HFFc6 (cell line): ENCODE results near the gene ABLIM1. TPM values are rescaled to one million over a fixed set of nuclear protein-coding genes. Genes with fewer than 3 reads are reported as not detected.

ENCODE experiments used
- DNase-seq: peaks from one replicate; pipeline ENCODE4 v3.0.0-alpha.2; 2018
- H3K27ac Mint-ChIP-seq: 2 replicates; pipeline ENCODE4 v1.8.0; 2020; ENCODE audit warnings: mild to moderate bottlenecking, mixed read lengths
- H3K27me3 Mint-ChIP-seq: 2 replicates; pipeline ENCODE4 v1.8.0; 2021; ENCODE audit warnings: mild to moderate bottlenecking, moderate library complexity, mixed read lengths; ENCODE audit not compliant: insufficient read depth
- H3K36me3 Mint-ChIP-seq: 2 replicates; pipeline ENCODE4 v1.8.0; 2021; ENCODE audit warnings: low read depth, mixed read lengths
- H3K4me1 Mint-ChIP-seq: 2 replicates; pipeline ENCODE4 v1.8.0; 2020; ENCODE audit warnings: low read depth, mixed read lengths
- H3K4me3 Mint-ChIP-seq: 2 replicates; pipeline ENCODE4 v1.8.0; 2020; ENCODE audit warnings: mild to moderate bottlenecking, moderate library complexity, mixed read lengths
- H3K9me3 Mint-ChIP-seq: 2 replicates; pipeline ENCODE4 v1.8.0; 2020; ENCODE audit warnings: mild to moderate bottlenecking, mixed read lengths
- CTCF ChIP-seq: fragments of 200-600 bp; sonication (generic); IDR thresholded peaks from 2 replicates; pipeline ENCODE4 v1.5.0; 2021; ENCODE audit warnings: antibody characterized with exemption, mild to moderate bottlenecking
- total RNA-seq, 6 experiments: library from RNA; stranded (reverse); fragmentation: NEBNext Ultra II Directional; extraction: Animal tissue kit (Norgen Biotek cat#: 25700); gene quantifications; 2 replicates in 1 of 6; 3 replicates in 5 of 6; pipeline ENCODE4 v1.2.3, GENCODE V29; 2021

The ABLIM1 gene
- total RNA-seq, 6 experiments from 2014 or later: 8.0 to 14.6 (median 8.7) TPM

GRCh38 chr10:114647545-114648138 lies 10.4 kb downstream of the ABLIM1 start:
- Mint-ChIP-seq H3K4me1 (peaks cover 48% of the 10 kb centered on the region), H3K9me3 (no peaks in the 10 kb centered on the region), H3K4me3 (no peak overlapping the region), H3K36me3 (no peaks in the 10 kb centered on the region), H3K27me3 (no peaks in the 10 kb centered on the region; the same call in none of the 2 replicates), H3K27ac (no peak overlapping the region)
- TF ChIP-seq CTCF: no peak
- peak; percentile 51 for DNase-seq

GRCh38 chr10:114646426-114646825 lies 11.6 kb downstream of the ABLIM1 start:
- TF ChIP-seq CTCF: no peak

GRCh38 chr10:114645706-114646105 lies 12.4 kb downstream of the ABLIM1 start:
- Mint-ChIP-seq H3K36me3 (no peaks in the 10 kb centered on the region), H3K4me3 (no peak overlapping the region), H3K27ac (no peak overlapping the region), H3K27me3 (no peaks in the 10 kb centered on the region; the same call in none of the 2 replicates), H3K4me1 (peaks cover 47% of the 10 kb centered on the region), H3K9me3 (no peaks in the 10 kb centered on the region)
- no peak for TF ChIP-seq CTCF
- DNase-seq: no peak

More at GRCh38 chr10:114646426-114646825, 11.6 kb downstream of the ABLIM1 start:
- H3K36me3 Mint-ChIP-seq: no peaks in the 10 kb centered on the region
- DNase-seq: no peak
- no peaks in the 10 kb centered on the region for H3K9me3 Mint-ChIP-seq
- H3K27ac Mint-ChIP-seq: no peak overlapping the region
- no peak overlapping the region for H3K4me3 Mint-ChIP-seq
- no peaks in the 10 kb centered on the region; the same call in none of the 2 replicates for H3K27me3 Mint-ChIP-seq
- peaks cover 48% of the 10 kb centered on the region for H3K4me1 Mint-ChIP-seq

GRCh38 chr10:114643158-114643557 lies 14.9 kb downstream of the ABLIM1 start:
- no peaks in the 10 kb centered on the region for H3K9me3 Mint-ChIP-seq
- no peak for DNase-seq
- H3K4me1 Mint-ChIP-seq: peaks cover 43% of the 10 kb centered on the region
- no peaks in the 10 kb centered on the region; the same call in none of the 2 replicates for H3K27me3 Mint-ChIP-seq
- no peaks in the 10 kb centered on the region for H3K36me3 Mint-ChIP-seq
- TF ChIP-seq CTCF: no peak
- H3K4me3 Mint-ChIP-seq: no peak overlapping the region
- no peak overlapping the region for H3K27ac Mint-ChIP-seq

- H3K27ac Mint-ChIP-seq: no peak overlapping the region
- no peaks in the 10 kb centered on the region for H3K9me3 Mint-ChIP-seq
- H3K4me1 Mint-ChIP-seq: peaks cover 39% of the 10 kb centered on the region
- no peaks in the 10 kb centered on the region; the same call in none of the 2 replicates for H3K27me3 Mint-ChIP-seq
- no peak for TF ChIP-seq CTCF
- H3K36me3 Mint-ChIP-seq: no peaks in the 10 kb centered on the region
- DNase-seq: no peak
- H3K4me3 Mint-ChIP-seq: no peak overlapping the region
Observed at GRCh38 chr10:114642729-114643128, 15.3 kb downstream of the ABLIM1 start.
